GM21825 (cell line): ENCODE measurements around the gene SDHAF2.
"Not testable (repeated sequence)": the region's sequence is repeated elsewhere in the genome, so short reads cannot be mapped to it uniquely, and the experiment has no call there.

Source experiments
- ATAC-seq: cut with Tn5 transposase; IDR thresholded peaks from one replicate; pipeline ENCODE4 v1.9.1; 2021; ENCODE audit warnings: mild to moderate bottlenecking, moderate library complexity; ENCODE audit not compliant: unreplicated experiment

Gene SDHAF2

DNA sequence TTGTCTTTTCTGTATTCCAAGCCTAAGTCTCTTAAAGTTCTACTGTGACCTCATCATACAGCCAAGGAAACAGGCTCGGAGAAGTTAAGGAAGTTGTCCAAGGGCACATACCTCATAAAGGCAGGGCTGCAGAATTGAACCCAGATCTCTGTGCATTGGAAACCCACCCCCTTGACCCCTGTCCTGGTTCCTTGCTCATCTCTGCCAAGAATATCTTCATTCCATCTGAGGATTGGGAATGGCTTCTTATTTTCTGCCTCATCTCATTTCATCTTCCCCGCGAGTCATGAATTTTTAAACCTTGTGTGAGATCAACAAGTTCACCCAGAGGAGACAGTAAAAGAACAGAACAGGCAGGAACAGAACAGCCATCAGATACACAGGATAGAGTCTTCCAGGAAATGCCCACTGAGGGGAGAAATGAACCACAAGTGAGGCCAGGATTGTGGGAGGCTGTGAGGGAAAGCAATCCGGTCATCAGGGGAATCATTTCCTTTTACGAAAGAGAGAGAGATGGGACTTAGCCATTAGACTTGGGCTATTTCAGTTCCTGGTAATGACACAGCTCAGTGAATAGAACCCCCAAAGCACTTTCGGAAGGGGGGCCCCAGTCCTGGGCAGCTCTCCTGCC is 44.2 kb downstream of the SDHAF2 start:
- no peak for ATAC-seq

DNA sequence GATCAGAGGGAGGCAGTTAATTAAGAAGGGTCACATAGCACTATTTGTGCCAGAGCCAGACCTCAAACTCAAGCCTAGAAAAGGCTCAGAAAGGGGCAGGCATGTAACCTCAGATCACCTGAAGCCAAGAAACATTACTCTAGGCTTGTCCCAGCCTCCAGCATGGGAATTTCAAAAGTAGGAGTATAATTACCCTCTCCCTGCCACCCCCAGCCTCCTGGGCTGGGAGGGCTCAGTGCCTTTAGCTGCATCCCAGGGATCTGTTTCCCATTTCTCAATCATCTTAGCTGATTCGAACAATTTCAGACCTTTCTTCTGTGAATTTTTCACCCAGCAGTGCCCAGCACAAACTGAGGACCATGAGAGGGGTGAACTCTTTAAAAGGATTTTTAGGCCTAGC is 45.5 kb downstream of the SDHAF2 start:
- ATAC-seq = no peak

DNA sequence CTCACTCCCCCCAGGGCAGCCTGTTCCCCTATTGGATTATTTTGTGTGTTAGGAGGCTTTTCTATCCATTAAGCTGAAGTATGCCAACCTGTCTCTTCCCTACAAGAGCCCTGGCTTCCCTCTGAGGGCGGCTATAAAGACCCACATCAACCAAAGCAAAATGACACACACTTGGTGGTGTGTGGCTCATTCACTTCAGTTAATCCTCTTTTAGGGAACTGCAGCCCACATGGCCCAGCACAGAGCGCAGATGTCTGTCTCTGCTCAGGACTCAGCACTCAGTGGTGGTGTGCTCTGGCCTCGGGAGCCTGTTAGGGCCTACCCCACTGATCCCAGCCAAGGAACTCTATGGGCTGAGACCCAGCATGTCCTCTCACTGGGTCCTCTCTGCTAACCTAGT is 46.4 kb downstream of the SDHAF2 start:
- no peak for ATAC-seq

DNA sequence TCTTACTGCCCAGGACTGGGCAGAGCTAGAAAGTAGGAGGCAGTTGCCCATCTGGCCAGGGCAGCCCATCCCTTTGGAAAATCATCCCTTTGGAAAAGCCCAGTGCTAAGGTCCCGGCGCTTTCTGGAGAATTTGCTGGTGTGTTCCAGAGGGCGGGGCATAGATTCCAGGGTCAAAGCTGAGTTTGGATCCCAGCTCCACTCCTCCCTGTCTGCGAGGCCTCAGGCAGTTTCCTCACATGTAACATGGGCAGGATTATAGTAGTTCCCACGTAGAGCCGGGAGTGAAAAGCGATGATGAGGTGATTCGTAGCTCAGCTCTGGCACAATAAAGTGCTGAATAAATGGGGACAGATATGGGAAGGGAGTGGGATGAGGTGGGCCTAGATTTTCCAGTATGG is 47.2 kb downstream of the SDHAF2 start:
- ATAC-seq = no peak

DNA sequence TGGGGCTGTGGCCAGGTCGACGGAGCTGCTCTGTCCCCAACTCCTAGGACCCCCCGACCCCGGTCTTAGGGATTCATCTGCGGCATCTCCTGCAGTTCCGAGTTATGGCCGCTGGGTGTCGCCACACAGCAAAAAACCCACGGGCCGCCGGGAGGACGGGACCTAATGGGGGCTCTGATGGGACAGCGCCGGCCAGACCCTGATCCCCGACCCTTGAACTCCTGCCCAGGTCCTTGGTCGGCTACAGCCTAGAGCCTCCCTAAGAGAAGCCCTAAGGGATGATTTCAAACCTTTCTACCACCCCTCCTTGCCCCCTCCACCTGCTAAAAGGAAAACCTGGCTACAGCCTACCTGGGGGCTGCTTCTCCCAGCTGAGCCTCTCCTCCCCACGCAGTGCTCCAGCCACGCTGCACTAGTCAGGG is 47.8 kb downstream of the SDHAF2 start:
- ATAC-seq = no peak

DNA sequence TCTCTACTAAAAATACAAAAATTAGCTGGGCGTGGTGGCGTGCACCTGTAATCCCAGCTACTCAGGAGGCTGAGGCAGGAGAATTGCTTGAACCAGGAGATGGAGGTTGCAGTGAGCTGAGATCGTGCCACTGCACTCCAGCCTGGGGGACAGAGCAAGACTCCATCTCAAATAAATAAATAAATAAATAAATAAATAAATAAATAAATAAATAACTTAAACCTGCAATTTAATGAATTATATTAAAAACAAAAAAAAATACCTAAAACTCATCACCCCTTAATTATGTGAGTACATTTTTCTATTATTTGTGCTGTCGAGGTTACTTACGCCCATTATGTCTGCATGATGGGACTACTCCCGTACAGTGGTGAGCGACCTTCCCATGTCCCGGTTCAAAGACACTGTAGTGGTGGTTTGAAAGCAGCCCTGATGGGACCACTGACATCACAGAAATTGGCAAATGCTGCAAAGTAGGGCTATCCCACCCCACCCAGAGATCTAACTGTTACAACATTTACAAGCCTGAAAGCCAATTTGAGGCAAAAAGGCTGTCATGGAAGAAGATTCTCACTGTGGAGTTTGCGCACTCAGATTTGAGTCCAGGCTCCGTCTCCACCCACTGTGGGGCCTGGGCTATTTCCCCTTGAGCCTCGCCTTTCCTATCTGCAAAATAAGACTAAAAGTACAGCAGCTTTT is 49.6 kb downstream of the SDHAF2 start:
- ATAC-seq = not testable (repeated sequence)

DNA sequence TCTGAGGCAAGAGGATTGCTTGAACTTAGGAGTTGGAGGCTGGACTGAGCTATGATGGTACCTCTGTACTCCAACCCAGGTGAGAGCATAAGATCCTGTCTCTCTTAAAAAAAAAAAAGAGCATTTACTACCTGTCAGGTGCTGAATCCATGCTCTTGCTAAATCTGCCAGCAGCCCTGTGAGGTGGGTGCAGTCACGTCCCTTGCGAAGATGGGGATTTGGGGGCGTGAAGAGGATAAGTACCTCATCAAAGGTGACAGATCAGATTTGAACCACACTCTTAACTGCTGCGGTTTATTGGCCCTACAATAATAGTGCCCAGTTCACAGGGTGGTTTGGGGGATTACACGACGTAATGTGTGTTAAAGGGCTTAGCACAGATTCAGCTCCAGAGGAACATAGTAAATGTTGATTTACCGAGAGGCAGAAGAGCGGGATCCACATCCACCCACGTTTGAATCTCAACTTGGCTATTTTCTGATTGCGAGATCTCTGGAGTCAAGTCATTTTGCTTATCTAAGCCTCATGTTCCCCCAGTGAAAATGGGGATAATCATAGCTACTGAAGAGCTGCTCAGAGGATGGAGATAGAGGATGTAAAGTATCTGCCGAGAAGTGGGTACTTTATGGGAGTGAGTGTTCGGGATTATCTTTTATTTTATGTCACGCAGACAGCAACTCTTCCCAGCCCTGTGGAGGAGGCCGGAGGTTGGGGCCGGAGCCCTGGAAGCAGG is 50.5 kb downstream of the SDHAF2 start:
- no peak for ATAC-seq

DNA sequence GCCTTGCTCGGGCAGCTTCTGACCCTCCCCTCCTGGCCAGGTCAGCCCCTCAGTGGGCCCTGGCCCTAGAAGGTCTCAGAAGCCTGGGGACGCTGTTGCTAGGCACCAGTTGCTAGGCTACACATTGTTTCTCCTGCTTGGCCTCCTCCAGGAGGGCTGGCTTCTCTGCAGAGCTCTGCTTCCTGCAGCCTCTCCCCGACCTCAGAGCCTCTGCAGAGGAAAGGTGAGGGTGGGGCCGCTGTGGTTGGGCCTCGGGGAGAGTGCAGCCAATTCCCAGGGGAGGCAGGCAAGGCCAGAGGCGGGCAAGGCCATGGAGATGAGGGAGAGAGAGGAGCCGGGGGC is 51.0 kb downstream of the SDHAF2 start:
- ATAC-seq = no peak

DNA sequence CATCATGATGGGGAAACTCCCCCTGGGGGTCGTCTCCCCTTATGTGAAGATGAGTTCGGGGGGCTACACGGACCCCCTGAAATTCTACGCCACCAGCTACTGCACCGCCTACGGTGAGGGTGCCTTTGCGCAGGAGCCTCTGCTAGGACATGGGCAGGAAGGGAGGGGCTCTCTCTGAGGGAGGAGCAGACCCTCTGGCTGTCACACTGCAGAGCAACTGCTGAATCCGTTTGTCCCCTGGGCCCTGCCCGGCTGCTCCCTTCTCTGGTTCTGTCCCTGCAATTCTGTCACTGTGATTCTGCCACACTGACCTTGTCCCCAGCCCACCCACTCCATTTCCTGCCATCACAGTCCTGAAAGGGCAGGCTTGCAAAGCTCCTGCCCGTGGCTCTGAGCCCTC is 51.9 kb downstream of the SDHAF2 start:
- no peak for ATAC-seq

DNA sequence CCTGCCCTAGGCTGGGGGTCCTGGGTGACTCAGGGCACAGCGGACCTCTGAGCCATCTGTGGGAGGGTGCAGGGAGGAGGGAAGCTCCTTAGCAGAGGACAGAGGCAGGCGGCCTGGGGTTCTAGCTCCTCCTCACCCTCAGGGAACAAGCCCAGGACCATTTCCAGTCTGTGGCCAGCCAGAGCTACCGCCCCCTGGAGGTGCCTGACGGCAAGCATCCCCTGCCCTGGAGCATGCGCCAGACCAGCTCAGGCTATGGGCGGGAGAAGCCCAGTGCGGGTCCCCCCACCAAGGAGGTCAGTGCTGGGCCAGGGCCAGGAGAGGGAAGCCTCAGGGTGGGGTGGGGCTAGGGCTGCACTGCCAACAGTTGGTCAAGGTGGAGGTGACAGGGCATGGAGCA is 52.6 kb downstream of the SDHAF2 start:
- no peak for ATAC-seq

DNA sequence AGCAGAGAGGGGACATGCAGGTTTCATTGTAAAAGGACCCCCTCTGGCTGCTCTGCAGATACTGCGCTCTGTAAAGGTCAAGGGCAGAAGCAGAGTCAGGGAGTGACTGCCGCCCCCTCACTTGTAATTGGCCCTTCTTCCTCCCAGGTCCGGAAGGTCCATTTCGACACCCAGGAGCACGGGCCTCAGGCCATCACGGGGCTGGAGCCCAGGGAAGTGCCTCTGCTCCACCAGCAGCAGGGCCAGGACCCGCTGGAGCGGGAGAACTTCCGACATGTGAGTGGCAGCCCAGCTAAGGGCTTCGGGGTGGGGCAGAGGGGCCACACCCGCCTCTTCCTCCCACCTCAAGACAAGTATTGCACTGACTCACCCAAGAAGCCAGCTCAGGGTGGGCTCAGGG is 54.6 kb downstream of the SDHAF2 start:
- no peak for ATAC-seq

DNA sequence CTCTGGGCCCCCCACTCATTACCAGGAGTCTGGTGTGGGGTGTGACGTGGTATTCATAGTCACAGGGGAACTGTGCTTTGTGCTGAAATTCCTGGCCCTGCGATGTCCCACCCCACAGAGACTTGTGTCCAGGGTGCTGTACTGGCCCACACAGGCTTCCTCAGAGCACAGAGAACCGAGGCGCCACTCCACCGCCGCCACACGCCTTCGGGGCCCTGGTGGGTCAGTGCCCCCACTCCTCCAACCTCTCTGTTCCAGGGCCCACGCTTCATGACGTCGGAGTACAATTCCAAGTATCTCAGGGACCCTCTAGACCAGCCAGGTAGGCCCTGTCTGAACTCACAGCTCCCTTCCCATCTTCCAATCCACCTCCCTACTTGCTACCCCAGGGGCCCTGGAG is 55.2 kb downstream of the SDHAF2 start:
- no peak for ATAC-seq

DNA sequence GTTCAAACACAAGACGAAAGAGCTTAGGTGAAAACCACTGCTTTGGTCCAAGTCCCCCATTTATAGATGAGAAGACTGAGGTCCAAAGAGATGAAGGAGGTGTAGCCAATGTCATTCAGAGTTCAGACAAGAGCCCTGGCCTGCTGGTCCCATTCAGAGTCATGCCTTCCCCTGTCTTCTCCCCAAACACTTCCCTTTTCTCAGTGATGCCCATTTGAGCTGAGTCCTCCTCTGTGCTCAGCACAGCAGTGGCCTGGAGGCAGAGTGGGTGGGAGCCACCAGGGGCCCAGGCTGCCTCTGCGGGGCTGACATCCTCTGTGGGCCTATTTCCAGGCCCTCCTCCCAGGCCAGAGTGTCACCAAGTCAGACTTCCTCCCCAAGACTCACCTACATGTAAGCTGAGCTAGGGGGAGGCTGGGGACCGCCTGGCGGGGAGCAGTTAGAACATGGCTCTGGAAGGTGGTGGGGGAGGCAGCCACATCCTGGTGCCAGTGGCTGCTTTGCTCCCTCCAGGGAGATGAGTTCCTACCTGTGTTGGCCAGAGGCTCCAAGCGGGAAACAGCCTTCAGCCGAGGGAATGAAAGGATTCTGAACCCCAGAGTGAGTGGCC is 56.2 kb downstream of the SDHAF2 start:
- ATAC-seq = no peak

DNA sequence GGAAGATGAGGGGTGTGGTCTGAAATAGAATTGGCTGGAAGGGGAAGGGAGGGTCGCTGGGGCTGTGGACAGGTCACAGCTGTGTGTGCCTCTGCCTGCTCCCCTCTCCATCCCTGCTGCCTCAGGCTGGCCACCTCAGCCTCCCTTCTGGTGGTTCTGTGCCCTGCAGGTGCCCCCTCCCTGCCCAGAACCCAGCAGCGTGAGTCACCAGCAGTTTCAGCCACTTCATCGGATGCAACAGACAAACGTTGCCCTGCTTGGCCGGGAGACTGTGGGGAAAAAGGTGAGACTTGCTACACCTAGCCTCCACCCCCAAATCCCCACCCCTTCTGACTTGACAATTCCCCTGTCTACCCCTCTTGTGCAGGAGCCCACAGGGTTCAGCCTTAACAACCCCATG is 56.9 kb downstream of the SDHAF2 start:
- no peak for ATAC-seq

DNA sequence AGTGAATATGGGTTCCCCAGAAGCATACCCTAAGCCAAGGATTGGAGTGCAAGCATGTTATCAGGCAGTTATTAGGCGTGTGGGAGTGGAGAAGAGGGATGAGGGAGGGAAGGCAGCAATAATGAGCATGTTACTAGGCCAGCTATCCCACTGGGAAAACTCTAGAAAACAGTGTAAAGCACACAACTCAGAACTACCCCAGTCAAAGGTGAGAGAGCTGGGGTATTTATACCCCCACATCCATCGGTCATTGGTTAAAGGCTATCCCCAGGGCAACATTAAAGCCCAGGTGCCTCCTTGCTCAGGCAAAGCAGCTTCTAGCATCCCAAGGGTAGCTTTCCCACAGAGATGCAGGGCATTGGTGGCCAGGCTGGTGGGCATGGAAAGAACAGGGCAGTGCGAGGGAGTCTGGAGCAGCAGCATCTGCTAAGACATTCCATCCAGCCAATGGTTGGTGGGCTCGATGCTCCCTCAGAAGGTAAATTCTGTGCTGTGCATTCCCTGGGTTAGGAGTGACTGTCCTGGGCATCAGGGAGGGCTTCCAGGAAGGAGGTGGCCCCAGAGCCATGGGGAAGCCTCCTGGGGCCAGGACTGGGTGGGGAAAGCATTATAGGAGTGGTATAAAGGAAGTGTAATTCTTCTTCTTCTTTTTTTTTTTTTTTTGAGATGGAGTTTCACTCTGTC is 57.6 kb downstream of the SDHAF2 start:
- no peak for ATAC-seq

DNA sequence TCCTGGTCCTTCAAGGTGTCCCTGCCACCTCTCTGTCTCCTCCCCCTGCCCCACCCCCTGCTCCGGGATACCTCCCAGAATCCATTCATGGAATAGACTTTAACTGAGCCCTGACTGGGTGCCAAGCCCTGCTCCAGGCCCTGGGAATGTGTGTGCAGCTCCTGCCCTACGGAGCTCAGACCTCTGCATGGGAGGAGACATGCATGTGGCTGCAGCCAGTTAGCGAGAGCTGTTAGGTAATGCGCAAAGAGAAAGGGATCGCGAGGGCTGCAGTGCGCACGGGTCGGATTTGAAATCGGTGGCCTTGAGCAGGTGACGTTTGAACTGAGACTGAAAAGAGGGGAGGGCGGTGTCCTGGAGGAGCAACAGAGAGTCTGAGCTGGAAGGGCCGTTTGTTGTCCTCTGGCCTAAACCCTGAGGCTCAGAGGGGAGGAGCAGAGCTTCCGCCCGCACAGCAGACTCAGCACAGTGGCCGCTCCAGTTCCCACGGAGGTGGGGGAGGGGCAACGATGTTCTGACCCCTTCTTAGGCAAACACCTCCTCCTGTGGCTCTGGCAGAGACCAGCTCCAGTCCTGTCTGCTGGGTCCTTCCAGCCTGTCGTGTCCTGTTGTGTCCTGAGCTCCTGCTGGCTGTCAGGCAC is 58.8 kb downstream of the SDHAF2 start:
- ATAC-seq = no peak

DNA sequence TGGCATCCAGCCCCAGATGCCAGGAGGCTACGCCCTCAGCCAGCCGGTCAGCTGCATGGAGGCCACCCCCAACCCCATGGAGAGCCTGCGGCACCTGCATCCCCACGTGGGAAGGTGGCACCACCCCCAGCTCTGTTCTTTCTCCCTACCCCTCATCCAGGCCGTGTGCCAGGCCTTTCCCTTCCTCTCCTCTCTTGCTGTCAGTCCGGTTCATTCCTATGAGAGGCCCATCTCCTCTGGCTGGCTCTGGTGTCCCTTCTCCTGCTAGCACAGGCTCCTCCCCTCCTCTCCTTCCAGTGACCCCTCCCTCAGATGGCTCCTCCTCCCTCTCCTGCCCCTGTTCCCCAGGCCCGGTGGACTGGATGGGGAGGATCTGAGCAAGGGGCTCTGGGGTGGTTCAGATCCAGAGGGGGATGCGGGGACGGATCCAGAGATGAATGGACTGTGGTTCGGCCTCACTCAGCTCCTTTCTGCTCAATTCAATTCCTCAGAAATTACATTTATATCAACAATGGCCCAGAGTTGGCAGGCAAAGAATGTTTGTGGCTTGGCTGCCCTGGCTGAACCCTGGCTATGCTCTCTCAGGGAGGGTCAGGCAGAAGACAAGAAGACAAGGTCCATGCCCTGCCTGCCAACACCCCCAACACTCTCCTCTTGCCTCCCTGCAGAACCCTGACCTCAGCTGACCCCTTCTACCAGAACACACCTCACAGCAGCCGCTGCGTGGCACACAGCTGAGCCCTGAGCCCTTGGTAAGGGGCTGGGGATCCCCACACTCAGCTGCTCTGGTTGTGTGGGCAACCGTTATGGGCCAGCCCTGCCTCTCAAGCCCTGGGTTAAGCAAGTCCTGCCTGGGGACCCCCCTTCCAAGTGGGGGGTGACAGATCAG is 60.2 kb downstream of the SDHAF2 start:
- ATAC-seq = no peak

DNA sequence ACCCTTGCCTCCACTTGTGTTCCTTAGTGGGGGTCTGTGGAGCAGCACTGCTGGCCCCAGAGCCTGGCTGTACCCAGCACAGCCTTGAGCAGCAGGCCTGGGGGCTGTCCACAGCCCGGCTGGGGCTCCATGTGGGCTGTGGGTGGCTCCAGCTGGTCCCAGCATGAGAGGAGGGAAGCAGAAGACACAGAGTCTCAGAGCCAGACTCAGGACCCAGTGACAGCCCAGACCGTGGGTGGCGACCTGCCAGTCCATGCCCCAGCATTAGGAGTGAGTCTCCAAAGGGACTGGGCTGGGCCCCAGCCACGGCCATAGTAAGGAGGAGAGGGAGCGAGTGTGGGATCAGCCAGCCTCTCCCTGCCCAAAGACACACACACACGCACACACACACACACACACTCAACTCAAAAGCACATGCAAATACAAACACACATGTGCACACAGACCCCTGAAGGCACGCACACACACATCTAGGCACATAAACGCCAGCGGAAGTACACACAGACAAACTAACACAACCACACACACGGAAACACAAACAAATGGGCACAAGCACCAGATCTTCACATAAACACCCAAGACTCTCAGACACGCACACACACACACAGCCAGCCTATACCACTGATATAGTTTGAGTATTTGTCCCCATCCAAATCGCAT is 61.9 kb downstream of the SDHAF2 start:
- no peak for ATAC-seq

DNA sequence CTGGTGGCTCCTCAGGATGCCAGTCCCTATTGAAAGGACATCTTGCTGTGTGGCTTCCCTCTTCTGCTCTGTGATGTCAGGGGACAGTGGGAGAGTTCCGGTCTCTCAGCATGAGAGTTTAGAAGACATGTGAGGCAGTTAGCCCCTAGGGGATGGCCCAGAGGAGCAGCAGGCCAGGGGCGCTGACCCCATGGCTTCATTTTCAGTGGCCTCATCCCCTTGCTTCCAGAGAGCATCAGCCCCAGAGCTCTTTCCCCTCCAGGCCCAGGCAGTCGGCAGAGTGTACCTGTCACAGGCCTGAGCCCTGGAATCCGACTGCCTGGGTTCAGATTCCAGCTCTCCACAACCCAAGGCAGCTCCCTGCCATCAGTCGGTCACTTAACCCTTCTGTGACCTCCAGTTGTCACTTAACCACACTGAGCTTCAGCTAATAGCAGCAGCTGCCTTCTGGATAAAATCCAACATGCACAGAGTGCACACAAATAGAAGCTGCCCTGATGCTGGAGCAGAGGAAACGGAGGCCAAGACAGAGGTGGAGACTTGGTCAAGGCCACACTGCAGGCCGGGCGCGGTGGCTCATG is 64.5 kb downstream of the SDHAF2 start:
- ATAC-seq = no peak
